Measurements from ENCODE around the gene HOGA1. TPM values are rescaled to one million over a fixed set of nuclear protein-coding genes. Genes with fewer than 3 reads are reported as not detected.

The HOGA1 gene
- total and polyA plus RNA-seq, 3 donors from 2014 or later = 0.25 to 1.5 (median 0.55) TPM

- Histone ChIP-seq H3K36me3 (ENCODE audit: low read depth, missing control alignments) (no peaks in the 10 kb centered on the region), H3K4me1 (no peaks in the 10 kb centered on the region), H3K9me3 (no peaks in the 10 kb centered on the region), H3K27me3 (no peaks in the 10 kb centered on the region), H3K27ac (no peak overlapping the region), H3K4me3 (no peak overlapping the region)
- intact Hi-C loops (cut with DNase I; ENCODE audit: low total_unique reads) = no loop called here
- no peak for TF ChIP-seq POLR2A (IDR thresholded peaks at IDR 0.05)
- TF ChIP-seq, protein P1, sequence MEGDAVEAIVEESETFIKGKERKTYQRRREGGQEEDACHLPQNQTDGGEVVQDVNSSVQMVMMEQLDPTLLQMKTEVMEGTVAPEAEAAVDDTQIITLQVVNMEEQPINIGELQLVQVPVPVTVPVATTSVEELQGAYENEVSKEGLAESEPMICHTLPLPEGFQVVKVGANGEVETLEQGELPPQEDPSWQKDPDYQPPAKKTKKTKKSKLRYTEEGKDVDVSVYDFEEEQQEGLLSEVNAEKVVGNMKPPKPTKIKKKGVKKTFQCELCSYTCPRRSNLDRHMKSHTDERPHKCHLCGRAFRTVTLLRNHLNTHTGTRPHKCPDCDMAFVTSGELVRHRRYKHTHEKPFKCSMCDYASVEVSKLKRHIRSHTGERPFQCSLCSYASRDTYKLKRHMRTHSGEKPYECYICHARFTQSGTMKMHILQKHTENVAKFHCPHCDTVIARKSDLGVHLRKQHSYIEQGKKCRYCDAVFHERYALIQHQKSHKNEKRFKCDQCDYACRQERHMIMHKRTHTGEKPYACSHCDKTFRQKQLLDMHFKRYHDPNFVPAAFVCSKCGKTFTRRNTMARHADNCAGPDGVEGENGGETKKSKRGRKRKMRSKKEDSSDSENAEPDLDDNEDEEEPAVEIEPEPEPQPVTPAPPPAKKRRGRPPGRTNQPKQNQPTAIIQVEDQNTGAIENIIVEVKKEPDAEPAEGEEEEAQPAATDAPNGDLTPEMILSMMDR (IDR thresholded peaks at IDR 0.05) = no peak
- WGBS, 2 donors = 71 to 73% methylated on average over 5 of the region's 5 CpGs
- no peak for DNase-seq
These were observed 6.7 kb downstream of the HOGA1 start for GRCh38 chr10:97590748-97591495.

GRCh38 chr10:97593421-97593820 lies 9.2 kb downstream of the HOGA1 start:
- no peaks in the 10 kb centered on the region for H3K27me3 ChIP-seq
- no peak overlapping the region for H3K4me3 ChIP-seq
- no peaks in the 10 kb centered on the region for H3K9me3 ChIP-seq
- no peak overlapping the region for H3K27ac ChIP-seq
- no peak for TF ChIP-seq POLR2A (IDR thresholded peaks at IDR 0.05)
- TF ChIP-seq, protein P1 (IDR thresholded peaks at IDR 0.05) = no peak
- no peaks in the 10 kb centered on the region for H3K4me1 ChIP-seq
- 63 to 68% methylated on average over 4 of the region's 4 CpGs for WGBS, 2 donors
- intact Hi-C loops (cut with DNase I; ENCODE audit: low total_unique reads) = no loop called here
- DNase-seq = no peak
- H3K36me3 ChIP-seq (ENCODE audit: low read depth, missing control alignments) = no peaks in the 10 kb centered on the region

- H3K4me1 ChIP-seq = no peaks in the 10 kb centered on the region
- TF ChIP-seq, protein P1 (IDR thresholded peaks at IDR 0.05) = no peak
- TF ChIP-seq POLR2A (IDR thresholded peaks at IDR 0.05) = no peak
- no peaks in the 10 kb centered on the region for H3K36me3 ChIP-seq (ENCODE audit: low read depth, missing control alignments)
- peak; percentile 48 for DNase-seq
- no peaks in the 10 kb centered on the region for H3K27me3 ChIP-seq
- WGBS, 2 donors = 49 to 54% methylated on average over 10 of the region's 10 CpGs
- peak overlapping the region; percentile 68 to 87 for H3K27ac ChIP-seq
- H3K4me3 ChIP-seq = no peak overlapping the region
- intact Hi-C loops (cut with DNase I; ENCODE audit: low total_unique reads) = no loop called here
- no peaks in the 10 kb centered on the region for H3K9me3 ChIP-seq
These were observed 12.2 kb downstream of the HOGA1 start for GRCh38 chr10:97596101-97597082.

DNA sequence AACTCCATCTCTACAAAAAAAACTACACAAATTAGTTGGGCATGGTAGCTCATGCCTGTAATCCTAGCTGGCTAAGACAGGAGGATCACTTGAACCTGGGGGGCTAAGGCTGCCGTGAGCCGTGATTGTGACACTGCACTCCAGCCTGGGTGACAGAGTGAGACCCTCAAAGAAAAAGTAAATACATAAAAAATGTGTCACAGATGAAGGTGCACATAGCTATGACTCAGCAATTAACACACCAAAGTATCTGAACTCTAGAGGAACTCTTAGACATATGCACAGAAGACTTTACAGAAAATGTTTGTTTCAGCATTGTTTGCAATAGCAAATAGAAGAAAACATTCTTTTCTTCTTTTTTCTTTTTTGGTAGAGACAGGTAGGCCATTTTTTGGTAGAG lies 13.6 kb downstream of the HOGA1 start:
- Histone ChIP-seq H3K27ac (no peak overlapping the region), H3K4me3 (no peak overlapping the region), H3K4me1 (no peaks in the 10 kb centered on the region), H3K36me3 (ENCODE audit: low read depth, missing control alignments) (no peaks in the 10 kb centered on the region), H3K27me3 (no peaks in the 10 kb centered on the region), H3K9me3 (no peaks in the 10 kb centered on the region)
- WGBS, 2 donors = 89 to 95% methylated on average over 2 of the region's 2 CpGs
- TF ChIP-seq, protein P1 (IDR thresholded peaks at IDR 0.05) = no peak
- no peak for TF ChIP-seq POLR2A (IDR thresholded peaks at IDR 0.05)
- no peak for DNase-seq
- intact Hi-C loops (cut with DNase I; ENCODE audit: low total_unique reads) = no loop called here

All from testis (tissue), 3 donors.